ENCODE measurements around the gene PRR9. TPM values are rescaled to one million over a fixed set of nuclear protein-coding genes. Genes with fewer than 3 reads are reported as not detected.

PRR9 gene
- total RNA-seq, 2 donors from 2014 or later: not detected

DNA sequence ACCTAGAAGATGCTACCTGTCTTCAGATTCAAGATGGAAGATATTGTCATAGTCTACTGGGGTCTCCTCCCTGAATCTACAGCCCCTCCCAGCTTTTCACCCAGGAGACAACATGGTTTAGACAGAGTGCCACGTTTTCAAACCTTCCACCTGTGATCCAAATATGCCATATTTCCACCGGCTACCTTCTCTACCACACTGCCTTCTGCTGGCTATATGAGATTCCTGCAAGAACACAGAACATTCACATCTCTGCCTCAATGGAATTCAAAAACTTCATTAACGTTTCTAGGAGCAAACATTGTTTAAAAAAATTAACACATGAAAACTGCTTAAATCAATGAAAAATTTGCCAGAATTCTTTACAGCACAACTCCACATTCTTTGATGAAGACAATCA lies 27.0 kb upstream of the PRR9 start:
- Histone ChIP-seq H3K27ac (no peak overlapping the region), H3K4me1 (no peaks in the 10 kb centered on the region), H3K9me3 (no peaks in the 10 kb centered on the region), H3K4me3 (no peak overlapping the region), H3K36me3 (no peaks in the 10 kb centered on the region), H3K9ac (ENCODE audit: low read depth in 2 of 2, low read length in 2 of 2) (no peak overlapping the region), H3K27me3 (no peaks in the 10 kb centered on the region)
- intact Hi-C loops (cut with DNase I): no loop called here
- TF ChIP-seq, protein P1, sequence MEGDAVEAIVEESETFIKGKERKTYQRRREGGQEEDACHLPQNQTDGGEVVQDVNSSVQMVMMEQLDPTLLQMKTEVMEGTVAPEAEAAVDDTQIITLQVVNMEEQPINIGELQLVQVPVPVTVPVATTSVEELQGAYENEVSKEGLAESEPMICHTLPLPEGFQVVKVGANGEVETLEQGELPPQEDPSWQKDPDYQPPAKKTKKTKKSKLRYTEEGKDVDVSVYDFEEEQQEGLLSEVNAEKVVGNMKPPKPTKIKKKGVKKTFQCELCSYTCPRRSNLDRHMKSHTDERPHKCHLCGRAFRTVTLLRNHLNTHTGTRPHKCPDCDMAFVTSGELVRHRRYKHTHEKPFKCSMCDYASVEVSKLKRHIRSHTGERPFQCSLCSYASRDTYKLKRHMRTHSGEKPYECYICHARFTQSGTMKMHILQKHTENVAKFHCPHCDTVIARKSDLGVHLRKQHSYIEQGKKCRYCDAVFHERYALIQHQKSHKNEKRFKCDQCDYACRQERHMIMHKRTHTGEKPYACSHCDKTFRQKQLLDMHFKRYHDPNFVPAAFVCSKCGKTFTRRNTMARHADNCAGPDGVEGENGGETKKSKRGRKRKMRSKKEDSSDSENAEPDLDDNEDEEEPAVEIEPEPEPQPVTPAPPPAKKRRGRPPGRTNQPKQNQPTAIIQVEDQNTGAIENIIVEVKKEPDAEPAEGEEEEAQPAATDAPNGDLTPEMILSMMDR (IDR thresholded peaks at IDR 0.05): no peak
- DNase-seq: no peak

DNA sequence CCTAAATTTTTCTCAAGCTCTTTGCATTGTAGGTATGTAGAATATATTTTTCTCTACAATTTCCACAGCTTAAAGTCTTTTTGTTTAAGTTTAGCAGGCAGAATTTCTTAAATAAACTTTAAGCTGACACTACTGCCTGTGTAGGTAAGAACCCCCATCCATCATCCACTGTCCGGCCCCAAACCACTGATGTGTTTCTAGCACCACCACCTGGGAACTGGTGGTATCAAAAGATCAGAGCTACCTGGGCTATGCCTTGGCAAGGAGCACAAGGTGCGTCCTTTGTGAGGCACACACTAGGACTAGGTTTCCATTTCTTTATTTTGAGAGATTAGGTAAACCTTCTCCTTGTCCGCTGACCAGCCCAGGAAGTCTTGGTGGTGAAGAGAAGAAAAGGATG lies 24.7 kb upstream of the PRR9 start:
- Histone ChIP-seq H3K27ac (no peak overlapping the region), H3K36me3 (no peaks in the 10 kb centered on the region), H3K9ac (ENCODE audit: low read depth in 2 of 2, low read length in 2 of 2) (no peak overlapping the region), H3K27me3 (no peaks in the 10 kb centered on the region), H3K9me3 (no peaks in the 10 kb centered on the region), H3K4me3 (no peak overlapping the region), H3K4me1 (no peaks in the 10 kb centered on the region)
- intact Hi-C loops (cut with DNase I): no loop called here
- no peak for DNase-seq
- TF ChIP-seq, protein P1 (IDR thresholded peaks at IDR 0.05): no peak

DNA sequence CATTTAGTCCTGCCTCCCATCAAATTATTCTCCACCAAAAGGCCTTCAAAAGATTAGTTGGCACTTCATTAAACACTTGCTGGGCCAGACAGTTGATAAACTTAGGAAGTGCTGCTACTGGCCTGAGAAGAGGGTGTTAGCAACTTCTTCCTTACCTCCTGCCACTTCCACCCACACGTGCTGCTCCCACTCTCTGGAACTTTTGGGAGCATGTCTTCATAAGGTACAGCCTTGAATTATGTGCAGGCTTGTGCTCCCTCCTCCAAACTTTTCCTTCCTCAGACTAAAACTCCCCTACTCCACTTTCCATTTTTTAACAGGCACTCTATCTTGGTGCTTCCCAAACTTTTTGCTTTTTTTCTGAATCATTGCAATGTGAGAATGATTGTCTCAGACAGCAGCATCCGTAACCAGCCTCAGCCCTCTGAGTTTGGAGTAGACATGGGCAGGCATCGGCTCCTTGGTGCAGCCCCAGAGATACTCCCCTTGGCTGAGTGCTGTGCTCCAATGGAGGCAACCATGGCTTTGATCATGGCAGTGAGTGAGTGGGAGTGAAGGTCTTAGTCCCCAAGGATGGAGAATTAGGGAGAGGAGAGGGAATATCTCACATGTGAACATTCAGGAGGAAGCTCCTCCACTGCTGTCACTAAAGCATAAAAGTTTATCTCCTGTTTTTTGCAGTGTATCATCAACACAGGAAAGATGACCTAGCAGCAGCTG lies 22.9 kb upstream of the PRR9 start:
- H3K36me3 ChIP-seq: no peaks in the 10 kb centered on the region
- H3K9me3 ChIP-seq: no peaks in the 10 kb centered on the region
- H3K9ac ChIP-seq (ENCODE audit: low read depth in 2 of 2, low read length in 2 of 2): no peak overlapping the region
- no peaks in the 10 kb centered on the region for H3K27me3 ChIP-seq
- TF ChIP-seq, protein P1 (IDR thresholded peaks at IDR 0.05): no peak
- H3K4me3 ChIP-seq: no peak overlapping the region
- intact Hi-C loops (cut with DNase I): no loop called here
- no peaks in the 10 kb centered on the region for H3K4me1 ChIP-seq
- no peak overlapping the region for H3K27ac ChIP-seq
- no peak for DNase-seq

DNA sequence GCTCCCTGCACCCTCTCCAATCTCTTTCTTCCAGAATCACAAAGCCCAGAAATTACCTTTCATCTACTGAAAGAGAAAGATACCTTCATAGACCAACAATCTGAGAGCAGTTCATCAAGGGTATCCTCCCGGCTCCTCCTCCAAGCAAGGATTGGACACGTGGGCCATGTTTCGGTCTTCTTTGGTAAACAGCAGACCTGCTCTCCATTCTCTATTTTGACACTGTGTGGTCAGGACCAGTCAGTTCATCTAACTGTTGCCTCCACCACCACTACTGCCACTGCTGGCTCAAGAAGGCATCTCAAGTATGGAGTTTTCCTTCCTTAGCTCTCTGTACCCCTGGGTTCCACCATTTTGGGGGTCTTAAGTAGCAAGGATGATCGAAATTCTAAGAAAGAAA lies 22.2 kb upstream of the PRR9 start:
- Histone ChIP-seq H3K4me1 (no peaks in the 10 kb centered on the region), H3K4me3 (no peak overlapping the region), H3K27me3 (no peaks in the 10 kb centered on the region), H3K9ac (ENCODE audit: low read depth in 2 of 2, low read length in 2 of 2) (no peak overlapping the region), H3K27ac (no peak overlapping the region), H3K36me3 (no peaks in the 10 kb centered on the region), H3K9me3 (no peaks in the 10 kb centered on the region)
- intact Hi-C loops (cut with DNase I): no loop called here
- TF ChIP-seq, protein P1 (IDR thresholded peaks at IDR 0.05): no peak
- no peak for DNase-seq

DNA sequence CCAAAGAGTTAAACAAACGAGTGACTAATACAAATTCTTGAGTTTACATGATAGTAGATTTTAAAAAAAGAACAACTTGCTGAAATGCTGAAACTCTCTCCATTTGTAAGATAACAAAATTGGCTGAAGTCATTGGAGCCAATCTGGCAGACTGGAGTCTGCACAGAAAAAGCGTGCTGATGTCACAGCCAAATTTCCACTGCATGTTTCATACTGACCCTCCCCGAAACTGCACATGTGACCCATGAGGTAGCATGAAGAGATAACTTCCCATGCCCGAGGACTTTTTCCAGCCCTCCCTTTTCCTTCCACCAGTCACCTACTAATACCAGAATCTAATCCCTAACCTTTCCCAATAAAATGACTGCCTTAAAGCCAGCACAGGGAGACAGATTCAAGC lies 15.4 kb upstream of the PRR9 start:
- DNase-seq: no peak
- Histone ChIP-seq H3K4me3 (no peak overlapping the region), H3K9me3 (no peaks in the 10 kb centered on the region), H3K4me1 (no peaks in the 10 kb centered on the region), H3K27ac (no peak overlapping the region), H3K27me3 (no peaks in the 10 kb centered on the region), H3K9ac (ENCODE audit: low read depth in 2 of 2, low read length in 2 of 2) (no peak overlapping the region), H3K36me3 (no peaks in the 10 kb centered on the region)
- TF ChIP-seq, protein P1 (IDR thresholded peaks at IDR 0.05): no peak
- intact Hi-C loops (cut with DNase I): no loop called here

Measured in colonic mucosa (tissue), 4 donors.